SK-N-SH treated with all-trans-retinoic acid at 6 μM for 48 hours (cell line): ENCODE data around the gene ETV6.

Experiments used
- ATAC-seq: fragments of 200-7000 bp; cut with Tn5 transposase; 3 replicates; pipeline ENCODE4 v1.9.1; 2020; ENCODE audit warnings: mild to moderate bottlenecking, moderate library complexity
- ARNTL ChIP-seq: fragments of 450-650 bp; formaldehyde crosslinking; IDR thresholded peaks from 2 replicates; pipeline ENCODE4 v1.5.0; 2020; ENCODE audit warnings: low read depth, mild to moderate bottlenecking, moderate library complexity, borderline replicate concordance
- BACH2 ChIP-seq: fragments of 250-450 bp; sonication (Bioruptor Pico); IDR thresholded peaks from 2 replicates; pipeline ENCODE4 v1.9.0; 2021; ENCODE audit warnings: mild to moderate bottlenecking, borderline replicate concordance
- CSDC2 ChIP-seq: fragments of 250-450 bp; sonication (Bioruptor Pico); IDR thresholded peaks from 2 replicates; pipeline ENCODE4 v1.5.0; 2020; ENCODE audit warnings: mild to moderate bottlenecking, moderate library complexity
- ESRRG ChIP-seq: fragments of 250-450 bp; sonication (Bioruptor Pico); IDR thresholded peaks from 2 replicates; pipeline ENCODE4 v1.6.1; 2021; ENCODE audit warnings: mild to moderate bottlenecking
- GLIS3 ChIP-seq: fragments of 250-450 bp; sonication (Bioruptor Pico); IDR thresholded peaks from 2 replicates; pipeline ENCODE4 v1.5.0; 2020; ENCODE audit warnings: mild to moderate bottlenecking, moderate library complexity
- ISL1 ChIP-seq: fragments of 250-450 bp; sonication (Bioruptor Pico); IDR thresholded peaks from 2 replicates; pipeline ENCODE4 v2.1.2; 2022; ENCODE audit warnings: mild to moderate bottlenecking, moderate library complexity
- OSR1 ChIP-seq: fragments of 250-450 bp; sonication (Bioruptor Pico); IDR thresholded peaks from 2 replicates; pipeline ENCODE4 v1.8.0; 2022; ENCODE audit warnings: moderate library complexity, mild to moderate bottlenecking, inconsistent platforms
- PATZ1 ChIP-seq: fragments of 250-450 bp; sonication (Bioruptor Pico); IDR thresholded peaks from 2 replicates; pipeline ENCODE4 v1.8.0; 2020; ENCODE audit warnings: mild to moderate bottlenecking, moderate library complexity, borderline replicate concordance
- POU6F1 ChIP-seq: fragments of 250-450 bp; sonication (Bioruptor Pico); IDR thresholded peaks from 2 replicates; pipeline ENCODE4 v1.8.0; 2021; ENCODE audit warnings: low read depth, mild to moderate bottlenecking, moderate library complexity, borderline replicate concordance
- PPARA ChIP-seq: fragments of 250-450 bp; sonication (Bioruptor Pico); IDR thresholded peaks from 2 replicates; pipeline ENCODE4 v1.5.0; 2020; ENCODE audit warnings: mild to moderate bottlenecking, borderline replicate concordance
- RARB ChIP-seq: fragments of 250-450 bp; sonication (Bioruptor Pico); IDR thresholded peaks from 2 replicates; pipeline ENCODE4 v1.8.0; 2021; ENCODE audit warnings: mild to moderate bottlenecking, moderate library complexity
- SNAI2 ChIP-seq: fragments of 250-450 bp; sonication (Bioruptor Pico); IDR thresholded peaks from 2 replicates; pipeline ENCODE4 v1.5.0; 2020; ENCODE audit warnings: mild to moderate bottlenecking, moderate library complexity
- TCF4 ChIP-seq: fragments of 250-450 bp; sonication (Bioruptor Pico); IDR thresholded peaks from 2 replicates; pipeline ENCODE4 v1.8.0; 2021; ENCODE audit warnings: mild to moderate bottlenecking, moderate library complexity, borderline replicate concordance
- TOX ChIP-seq: fragments of 250-450 bp; sonication (Bioruptor Pico); IDR thresholded peaks from 2 replicates; pipeline ENCODE4 v1.8.0; 2021; ENCODE audit warnings: mild to moderate bottlenecking, moderate library complexity, borderline replicate concordance
- ZC3H10 ChIP-seq: fragments of 250-450 bp; sonication (Bioruptor Pico); IDR thresholded peaks from 2 replicates; pipeline ENCODE4 v1.5.1; 2021; ENCODE audit warnings: mild to moderate bottlenecking, moderate library complexity
- ZFP3 ChIP-seq: fragments of 250-450 bp; sonication (Bioruptor Pico); IDR thresholded peaks from 2 replicates; pipeline ENCODE4 v1.5.0; 2020; ENCODE audit warnings: mild to moderate bottlenecking, moderate library complexity
- ZFP30 ChIP-seq: fragments of 450-650 bp; formaldehyde crosslinking; IDR thresholded peaks from 2 replicates; pipeline ENCODE4 v1.5.0; 2022; ENCODE audit warnings: mild to moderate bottlenecking, moderate library complexity
- ZNF565 ChIP-seq: fragments of 450-650 bp; formaldehyde crosslinking; conservative IDR thresholded peaks from 2 replicates; pipeline ENCODE4 v1.5.0; 2020; ENCODE audit warnings: low read depth, mild to moderate bottlenecking, moderate library complexity
- ZNF70 ChIP-seq: fragments of 450-650 bp; formaldehyde crosslinking; IDR thresholded peaks from 2 replicates; pipeline ENCODE4 v1.5.0; 2020; ENCODE audit warnings: mild to moderate bottlenecking, moderate library complexity

The ETV6 gene

DNA sequence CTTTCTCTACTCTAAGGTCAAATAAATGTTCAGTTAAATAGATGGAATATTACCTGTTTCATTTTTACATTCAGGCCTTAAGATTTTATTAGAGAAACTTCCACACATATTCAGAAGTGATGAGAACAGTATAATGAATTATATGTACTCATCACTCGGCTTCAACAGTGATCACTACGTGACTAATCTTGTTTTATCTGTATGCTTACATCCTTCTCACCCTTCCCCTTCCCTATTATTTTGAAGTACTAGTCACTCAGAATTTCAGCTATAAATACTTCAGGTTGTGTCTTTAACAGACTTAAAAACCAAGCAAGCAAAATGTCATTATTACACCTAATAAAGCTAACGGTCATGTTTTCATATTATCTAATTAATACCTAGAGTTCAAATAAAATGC is 34.9 kb downstream of the ETV6 start:
- ATAC-seq: no peak

DNA sequence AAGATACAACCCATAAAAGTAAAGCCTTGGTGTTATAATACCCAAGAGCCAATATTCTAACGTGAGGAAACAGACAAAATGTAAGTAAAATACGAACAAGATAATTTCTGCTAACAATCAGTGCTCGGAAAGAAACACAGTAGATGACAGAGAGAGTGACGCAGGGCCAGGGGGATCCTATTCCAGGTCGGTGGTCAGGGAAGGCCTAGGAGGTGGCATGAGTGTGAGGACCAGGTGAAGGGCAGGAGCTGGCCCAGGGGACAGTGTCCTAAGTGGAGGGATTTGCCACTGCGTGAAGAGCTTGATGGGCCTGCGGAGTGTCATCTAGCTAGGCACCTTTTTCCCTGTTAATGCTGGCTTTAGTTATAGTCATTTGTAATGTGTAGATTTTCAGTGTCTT is 35.3 kb downstream of the ETV6 start:
- TF ChIP-seq ZC3H10 (CRISPR knock-in tag): no peak
- no peak for TF ChIP-seq ARNTL (CRISPR knock-in tag)
- TF ChIP-seq ESRRG: no peak
- TF ChIP-seq PPARA (CRISPR knock-in tag): no peak
- no peak for TF ChIP-seq GLIS3 (CRISPR knock-in tag)
- no peak for TF ChIP-seq TOX (CRISPR knock-in tag)
- TF ChIP-seq ISL1: no peak
- no peak for TF ChIP-seq TCF4 (CRISPR knock-in tag)
- TF ChIP-seq PATZ1 (CRISPR knock-in tag): no peak
- no peak for TF ChIP-seq RARB
- TF ChIP-seq, all 23 proteins: peak for 0
- ATAC-seq: no peak

More for the DNA sequence above, 34.9 kb downstream of the ETV6 start:
- TF ChIP-seq PATZ1 (CRISPR knock-in tag): no peak
- no peak for TF ChIP-seq ESRRG
- no peak for TF ChIP-seq ZFP3
- no peak for TF ChIP-seq ISL1
- TF ChIP-seq TOX (CRISPR knock-in tag): no peak
- TF ChIP-seq PPARA (CRISPR knock-in tag): no peak
- no peak for TF ChIP-seq SNAI2 (CRISPR knock-in tag)
- no peak for TF ChIP-seq POU6F1 (CRISPR knock-in tag)
- TF ChIP-seq GLIS3 (CRISPR knock-in tag): no peak
- no peak for TF ChIP-seq ZNF565 (CRISPR knock-in tag)
- no peak for TF ChIP-seq OSR1 (CRISPR knock-in tag)
- TF ChIP-seq ZNF70 (CRISPR knock-in tag): no peak
- TF ChIP-seq ZFP30 (CRISPR knock-in tag): no peak
- no peak for TF ChIP-seq CSDC2 (CRISPR knock-in tag)
- no peak for TF ChIP-seq BACH2 (CRISPR knock-in tag)

- no peak for ATAC-seq
- TF ChIP-seq ZFP30 (CRISPR knock-in tag) (no peak), POU6F1 (CRISPR knock-in tag) (no peak), TOX (CRISPR knock-in tag) (no peak), GLIS3 (CRISPR knock-in tag) (no peak), ZC3H10 (CRISPR knock-in tag) (no peak), BACH2 (CRISPR knock-in tag) (no peak), CSDC2 (CRISPR knock-in tag) (no peak), PPARA (CRISPR knock-in tag) (no peak), SNAI2 (CRISPR knock-in tag) (no peak), TCF4 (CRISPR knock-in tag) (no peak), PATZ1 (CRISPR knock-in tag) (no peak), OSR1 (CRISPR knock-in tag) (no peak)
These were observed 35.8 kb downstream of the ETV6 start for GRCh38 chr12:11685316-11685715.
